Panc1 (cell line): ENCODE results near the gene POLD1. TPM values are rescaled to one million over a fixed set of nuclear protein-coding genes. Genes with fewer than 3 reads are reported as not detected.

Experiments used
- ATAC-seq: fragments of 200-7000 bp; cut with Tn5 transposase; 2 replicates; pipeline ENCODE4 v1.9.1; 2020; ENCODE audit warnings: mild to moderate bottlenecking, moderate library complexity
- BruUV-seq: library from RNA; stranded (reverse); fragments of 400-500 nt; replicated peaks from 2 replicates; lab custom pipeline; 2021; lab: Mats Ljungman, UMichigan
- CTCF ChIA-PET: fragments of 300-600 bp; sonication (Branson Sonifier 250); formaldehyde crosslinking; loops from one replicate; lab custom pipeline; 2022; ENCODE audit warnings: antibody characterized with exemption; lab: Charles Lee
- POLR2A ChIA-PET: fragments of 300-600 bp; sonication (Branson Sonifier 250); formaldehyde crosslinking; loops from one replicate; lab custom pipeline; 2022; ENCODE audit warnings: antibody characterized with exemption; lab: Charles Lee
- DNase-seq: peaks from one replicate; pipeline ENCODE4 v3.0.0-alpha.2; 2010; ENCODE audit warnings: low read depth, low spot score
- H3K27ac ChIP-seq: 2 replicates; pipeline ENCODE4 v1.5.1; 2011; ENCODE audit warnings: mild to moderate bottlenecking, low read length, inconsistent platforms
- H3K27me3 ChIP-seq: fragments of 200-500 bp; sonication (Bioruptor generic); 2 replicates; pipeline ENCODE4 v1.6.0; 2014; ENCODE audit warnings: low read length, inconsistent platforms; ENCODE audit not compliant: control insufficient read depth, insufficient read depth
- H3K36me3 ChIP-seq: fragments of 200-500 bp; sonication (Bioruptor generic); 2 replicates; pipeline ENCODE4 v1.5.1; 2014; ENCODE audit warnings: inconsistent platforms, mild to moderate bottlenecking, low read length, moderate library complexity; ENCODE audit not compliant: control insufficient read depth, insufficient read depth
- H3K4me1 ChIP-seq: 2 replicates; pipeline ENCODE4 v1.5.1; 2011; ENCODE audit warnings: inconsistent platforms, mild to moderate bottlenecking, low read length, moderate library complexity; ENCODE audit not compliant: control insufficient read depth, insufficient read depth
- H3K4me3 ChIP-seq, 2 experiments: 2 replicates each; pipeline ENCODE4 v1.5.1; 2011 to 2012; ENCODE audit warnings: low read depth in 2 of 2, low read length in 2 of 2, mild to moderate bottlenecking in 2 of 2, inconsistent platforms in 1 of 2, moderate library complexity in 1 of 2
- H3K9me3 ChIP-seq: fragments of 200-500 bp; sonication (Bioruptor generic); 2 replicates; pipeline ENCODE4 v1.5.1; 2014; ENCODE audit warnings: low read depth, mild to moderate bottlenecking, inconsistent platforms, low read length, moderate library complexity; ENCODE audit not compliant: control insufficient read depth, insufficient read depth
- CTCF ChIP-seq: fragments of 450-650 bp; IDR thresholded peaks from 2 replicates; pipeline ENCODE4 v1.5.1; 2017; ENCODE audit warnings: mild to moderate bottlenecking
- POLR2AphosphoS5 ChIP-seq: IDR thresholded peaks from 2 replicates; pipeline ENCODE4 v1.6.1; 2012; ENCODE audit warnings: mild to moderate bottlenecking, low read depth, low read length, moderate library complexity
- REST ChIP-seq, 2 experiments: IDR thresholded peaks; 2 replicates each; pipeline ENCODE4 v1.6.1; 2011 to 2012; ENCODE audit warnings: low read depth in 2 of 2, control low read depth in 1 of 2, low read length in 1 of 2, mild to moderate bottlenecking in 1 of 2, moderate library complexity in 1 of 2; ENCODE audit not compliant: insufficient read depth in 1 of 2
- SIN3A ChIP-seq: IDR thresholded peaks from 2 replicates; pipeline ENCODE4 v1.6.1; 2012; ENCODE audit warnings: low read depth, mild to moderate bottlenecking, low read length, moderate library complexity, borderline replicate concordance; ENCODE audit not compliant: insufficient read depth
- TCF7L2 ChIP-seq: IDR thresholded peaks from 2 replicates; pipeline ENCODE4 v1.6.1; 2011; ENCODE audit warnings: mild to moderate bottlenecking, low read depth, low read length, inconsistent platforms
- in situ Hi-C: cut with HindIII; loops from 2 replicates; pipeline ENCODE4 v1.10.0; 2016; ENCODE audit warnings: low sequenced_read_pairs, low pct_unique_long_range_greater_than_20kb
- intact Hi-C: fragments of 100-400 bp; cut with micrococcal nuclease; formaldehyde crosslinking; loops from one replicate; pipeline ENCODE4 v1.10.0; 2022; ENCODE audit not compliant: unreplicated experiment
- total RNA-seq: library from RNA; stranded (reverse); gene quantifications from one replicate; pipeline ENCODE4 v1.2.1, GENCODE V29; 2021; ENCODE audit not compliant: unreplicated experiment

Gene POLD1
- total RNA-seq, 1 experiment from 2014 or later: 71.7 TPM

GRCh38 chr19:50431343-50432220 lies 47.4 kb downstream of the POLD1 start:
- Histone ChIP-seq H3K4me3 (peak overlapping the region; percentile 41 to 64), H3K9me3 (no peaks in the 10 kb centered on the region), H3K27ac (no peak overlapping the region), H3K36me3 (no peaks in the 10 kb centered on the region), H3K4me1 (no peaks in the 10 kb centered on the region), H3K27me3 (no peaks in the 10 kb centered on the region)
- intact Hi-C loops: no loop called here
- TF ChIP-seq SIN3A (no peak), REST (IDR thresholded peaks at IDR 0.05; ENCODE audit: insufficient read depth in 1 of 2, low read depth in 2 of 2, low read length in 1 of 2) (no peak), TCF7L2 (no peak), CTCF (no peak), POLR2AphosphoS5 (no peak)
- in situ Hi-C loops: no loop called here
- no TSS peak for BruUV-seq
- CTCF ChIA-PET: no interaction called here
- DNase-seq: no peak
- POLR2A ChIA-PET: no interaction called here
- ATAC-seq: peak; percentile 93

- DNase-seq (no peak), ATAC-seq (peak; percentile 18)
- Histone ChIP-seq H3K36me3 (no peaks in the 10 kb centered on the region), H3K27ac (no peak within 1 kb of the TSS), H3K27me3 (no peaks in the 10 kb centered on the region), H3K4me3 (peak within 1 kb of the TSS; percentile 41 to 64), H3K4me1 (no peaks in the 10 kb centered on the region), H3K9me3 (no peaks in the 10 kb centered on the region)
- no peak for TF ChIP-seq CTCF
- TF ChIP-seq POLR2AphosphoS5: no peak
- no peak for TF ChIP-seq SIN3A
- no peak for TF ChIP-seq TCF7L2
- no peak for TF ChIP-seq REST (IDR thresholded peaks at IDR 0.05; ENCODE audit: insufficient read depth in 1 of 2, low read depth in 2 of 2, low read length in 1 of 2)
- no TSS peak for BruUV-seq
- intact Hi-C loops: no loop called here
- ChIA-PET CTCF (no interaction called here), POLR2A (no interaction called here)
- in situ Hi-C loops: no loop called here
Measured at GRCh38 chr19:50432221-50433028, 48.3 kb downstream of the POLD1 start, which contains the start of gene MYBPC2. Gene MYBPC2 (plus strand): TSS chr19:50432892. CDS start chr19:50432954, 62 bp downstream.
